HG02763 (cell line): Measurements from ENCODE around the gene DNAH11.
"Not testable (repeated sequence)": the region's sequence is repeated elsewhere in the genome, so short reads cannot be mapped to it uniquely, and the experiment has no call there.

ENCODE experiments used
- ATAC-seq: cut with Tn5 transposase; IDR thresholded peaks from one replicate; pipeline ENCODE4 v1.9.1; 2021; ENCODE audit warnings: mild to moderate bottlenecking, moderate library complexity; ENCODE audit not compliant: unreplicated experiment

The DNAH11 gene, protein sequence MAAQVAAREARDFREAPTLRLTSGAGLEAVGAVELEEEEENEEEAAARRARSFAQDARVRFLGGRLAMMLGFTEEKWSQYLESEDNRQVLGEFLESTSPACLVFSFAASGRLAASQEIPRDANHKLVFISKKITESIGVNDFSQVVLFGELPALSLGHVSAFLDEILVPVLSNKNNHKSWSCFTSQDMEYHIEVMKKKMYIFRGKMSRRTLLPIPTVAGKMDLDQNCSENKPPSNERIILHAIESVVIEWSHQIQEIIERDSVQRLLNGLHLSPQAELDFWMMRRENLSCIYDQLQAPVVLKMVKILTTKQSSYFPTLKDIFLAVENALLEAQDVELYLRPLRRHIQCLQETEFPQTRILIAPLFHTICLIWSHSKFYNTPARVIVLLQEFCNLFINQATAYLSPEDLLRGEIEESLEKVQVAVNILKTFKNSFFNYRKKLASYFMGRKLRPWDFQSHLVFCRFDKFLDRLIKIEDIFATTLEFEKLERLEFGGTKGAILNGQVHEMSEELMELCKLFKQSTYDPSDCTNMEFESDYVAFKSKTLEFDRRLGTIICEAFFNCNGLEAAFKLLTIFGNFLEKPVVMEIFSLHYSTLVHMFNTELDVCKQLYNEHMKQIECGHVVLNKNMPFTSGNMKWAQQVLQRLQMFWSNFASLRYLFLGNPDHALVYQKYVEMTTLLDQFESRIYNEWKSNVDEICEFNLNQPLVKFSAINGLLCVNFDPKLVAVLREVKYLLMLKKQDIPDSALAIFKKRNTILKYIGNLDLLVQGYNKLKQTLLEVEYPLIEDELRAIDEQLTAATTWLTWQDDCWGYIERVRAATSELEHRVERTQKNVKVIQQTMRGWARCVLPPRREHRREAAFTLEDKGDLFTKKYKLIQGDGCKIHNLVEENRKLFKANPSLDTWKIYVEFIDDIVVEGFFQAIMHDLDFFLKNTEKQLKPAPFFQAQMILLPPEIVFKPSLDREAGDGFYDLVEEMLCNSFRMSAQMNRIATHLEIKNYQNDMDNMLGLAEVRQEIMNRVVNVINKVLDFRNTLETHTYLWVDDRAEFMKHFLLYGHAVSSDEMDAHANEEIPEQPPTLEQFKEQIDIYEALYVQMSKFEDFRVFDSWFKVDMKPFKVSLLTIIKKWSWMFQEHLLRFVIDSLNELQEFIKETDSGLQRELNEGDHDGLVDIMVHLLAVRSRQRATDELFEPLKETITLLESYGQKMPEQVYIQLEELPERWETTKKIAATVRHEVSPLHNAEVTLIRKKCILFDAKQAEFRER (N-terminal part only)

DNA sequence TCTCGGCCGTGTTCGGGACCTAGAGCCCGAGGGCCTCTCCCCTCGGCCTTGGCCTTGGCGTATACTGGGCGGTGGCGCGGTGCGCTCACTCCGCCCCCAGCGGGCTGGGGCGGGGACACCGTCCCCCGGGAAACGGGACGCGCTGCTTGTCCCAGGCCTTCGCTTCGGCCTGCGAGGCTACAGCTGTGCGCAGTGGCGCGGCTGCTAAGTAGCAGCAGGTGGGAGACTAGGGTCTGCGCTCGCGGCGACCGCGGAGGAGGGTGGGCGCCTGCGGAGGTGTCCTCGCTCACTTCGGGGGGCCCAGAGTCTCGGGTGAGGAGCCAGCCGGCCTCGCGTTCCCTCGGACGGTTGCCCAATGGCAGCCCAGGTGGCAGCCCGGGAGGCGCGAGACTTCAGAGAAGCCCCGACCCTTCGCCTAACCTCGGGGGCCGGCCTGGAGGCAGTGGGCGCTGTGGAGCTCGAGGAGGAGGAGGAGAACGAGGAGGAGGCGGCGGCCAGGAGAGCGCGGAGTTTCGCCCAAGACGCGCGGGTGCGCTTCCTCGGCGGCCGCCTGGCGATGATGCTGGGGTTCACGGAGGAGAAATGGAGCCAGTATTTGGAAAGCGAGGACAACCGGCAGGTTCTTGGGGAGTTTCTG, at the start of gene DNAH11:
DNAH11 (plus strand) TSS at position 149 of the 637 bp plus-strand sequence; CDS start at position 356, 207 bp downstream.
- no peak for ATAC-seq

DNA sequence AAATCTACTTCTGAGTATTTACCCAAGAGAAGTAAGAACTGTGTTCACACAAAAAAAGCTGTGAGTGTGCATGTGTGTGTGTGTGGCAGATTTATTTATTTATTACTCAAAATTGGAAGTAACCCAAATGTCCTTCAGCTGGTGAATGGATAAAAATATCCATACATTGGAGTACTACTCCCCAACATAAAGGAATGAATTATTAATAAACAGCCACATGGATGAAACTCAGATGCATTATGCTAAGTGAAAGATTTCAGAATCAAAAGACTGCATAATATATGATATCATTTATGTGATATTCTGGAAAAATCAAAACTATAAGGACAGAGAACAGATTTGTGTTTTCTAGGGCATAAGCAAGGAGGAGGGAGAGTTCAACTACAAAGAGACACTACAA, 47.1 kb upstream of the DNAH11 start:
- ATAC-seq, result no peak

DNA sequence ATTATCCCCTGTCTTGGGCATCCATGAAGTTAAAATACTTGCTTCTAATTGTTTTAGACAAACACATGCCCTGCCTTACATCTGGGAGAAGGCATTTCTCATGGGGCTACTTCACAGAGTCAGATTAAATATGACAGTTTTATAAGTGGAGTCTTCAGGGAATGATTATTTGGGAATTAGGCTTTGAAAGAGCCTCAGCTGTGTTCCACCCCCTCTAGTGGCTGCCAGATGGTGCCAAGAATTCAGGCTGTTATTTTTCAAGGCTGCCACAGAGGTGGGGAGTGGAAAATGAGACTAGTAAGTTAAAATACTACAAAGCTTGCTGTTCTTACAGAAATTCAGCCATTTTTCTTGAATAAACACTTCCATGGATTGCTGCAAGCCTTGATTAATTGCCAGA, 45.8 kb upstream of the DNAH11 start:
- no peak for ATAC-seq

DNA sequence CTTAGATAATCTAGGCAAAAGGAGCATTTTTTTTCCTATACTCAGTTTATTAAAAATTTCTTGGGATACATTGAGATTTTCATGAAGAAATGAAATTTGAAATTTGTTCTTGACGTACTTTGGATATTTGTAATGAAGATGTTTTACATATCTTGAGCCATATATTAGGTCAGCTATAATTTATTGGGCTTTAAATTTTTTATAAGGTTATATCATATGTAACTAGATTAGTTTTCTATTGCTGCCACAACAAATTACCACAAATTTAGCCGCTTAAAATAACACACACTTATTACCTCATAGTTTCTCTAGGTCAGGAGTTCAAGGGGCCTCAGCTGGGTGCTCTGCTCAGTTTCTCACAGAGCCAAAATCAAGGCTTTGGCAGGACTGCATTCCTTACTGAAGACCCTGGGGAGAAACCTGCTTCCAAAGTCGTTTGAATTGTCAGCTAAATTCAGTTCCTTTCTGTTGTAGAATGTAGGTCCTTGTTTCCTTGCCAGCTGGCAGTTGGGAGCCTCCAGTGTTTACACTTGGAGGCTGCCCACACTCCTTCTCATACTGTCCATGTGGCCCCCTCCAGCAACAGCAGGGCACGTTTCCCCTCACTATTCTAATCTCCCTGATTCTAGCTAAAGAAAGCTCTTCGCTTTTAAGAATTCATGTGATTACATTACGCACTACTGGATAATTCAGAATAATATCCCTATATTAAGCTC, 42.6 kb upstream of the DNAH11 start:
- ATAC-seq, result no peak

DNA sequence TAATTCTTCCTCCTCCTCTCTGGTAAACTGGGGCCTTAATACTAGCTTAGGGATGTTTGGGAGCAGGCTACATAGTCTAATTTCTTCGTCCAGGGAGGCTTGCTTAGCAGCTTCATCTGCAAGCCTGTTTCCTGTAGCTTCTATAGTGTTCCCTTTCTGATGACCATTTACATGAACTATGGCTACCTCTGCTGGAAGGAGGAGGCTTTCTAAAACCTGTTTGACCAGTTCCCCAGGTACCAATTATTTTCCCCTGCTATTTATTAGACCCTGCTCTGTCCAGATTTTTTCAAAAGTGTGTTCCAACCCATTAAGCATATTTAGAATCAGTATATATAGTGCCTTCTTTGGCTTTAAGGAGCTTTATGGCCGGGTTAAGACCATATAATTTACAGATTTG, 38.8 kb upstream of the DNAH11 start:
- no peak for ATAC-seq

DNA sequence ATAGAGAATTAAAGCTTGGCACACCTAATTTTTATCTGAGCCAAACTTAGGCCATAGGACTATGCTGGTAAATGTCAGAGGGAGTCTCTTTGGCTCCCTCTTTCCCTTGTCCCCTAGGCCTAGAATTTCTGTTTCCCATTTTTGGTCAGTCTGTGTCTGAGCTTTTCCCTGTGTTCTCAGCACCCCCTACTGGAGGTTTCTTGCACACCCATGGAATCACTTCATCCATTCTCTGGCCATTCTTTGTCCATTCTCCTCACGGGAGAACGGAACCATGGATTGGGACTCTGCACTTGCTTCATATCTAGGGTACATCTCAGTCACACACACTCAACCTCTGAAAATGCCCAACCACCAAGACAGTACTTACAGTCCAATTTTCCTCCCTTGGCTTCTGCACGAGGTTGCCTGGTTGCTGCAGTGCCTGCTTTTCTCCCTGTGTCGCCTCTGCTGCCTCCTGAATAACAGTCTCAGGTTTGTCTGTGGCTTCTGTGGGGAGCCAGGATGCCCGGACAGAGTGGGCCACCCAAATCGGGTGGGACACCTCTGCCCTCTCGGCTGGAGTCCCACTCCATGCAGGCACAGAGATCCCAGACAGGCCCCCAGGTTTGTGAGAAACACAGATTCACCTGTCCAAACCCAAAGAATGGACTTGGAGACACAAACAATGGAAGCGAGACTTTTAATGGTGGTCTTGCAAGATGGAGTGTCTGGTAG, 35.1 kb upstream of the DNAH11 start:
- no peak for ATAC-seq

DNA sequence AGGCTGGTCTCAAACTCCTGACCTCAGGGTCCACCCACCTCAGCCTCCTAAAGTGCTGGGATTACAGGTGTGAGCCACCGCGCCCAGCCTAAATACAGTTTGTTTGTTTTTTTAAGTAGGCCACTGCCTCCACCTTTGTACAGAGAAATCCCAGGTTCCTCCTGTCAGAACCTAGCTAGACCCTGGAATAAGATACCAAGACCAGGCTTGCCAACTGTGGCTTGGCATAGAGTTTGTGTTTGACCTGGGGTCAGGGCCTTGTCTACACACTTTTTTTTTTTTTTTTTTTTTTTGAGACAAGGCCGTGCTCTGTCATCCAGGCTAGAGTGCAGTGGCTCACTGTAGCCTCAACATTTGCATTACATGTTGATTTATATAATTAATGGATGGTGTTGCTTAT, 34.3 kb upstream of the DNAH11 start:
- ATAC-seq, result no peak

DNA sequence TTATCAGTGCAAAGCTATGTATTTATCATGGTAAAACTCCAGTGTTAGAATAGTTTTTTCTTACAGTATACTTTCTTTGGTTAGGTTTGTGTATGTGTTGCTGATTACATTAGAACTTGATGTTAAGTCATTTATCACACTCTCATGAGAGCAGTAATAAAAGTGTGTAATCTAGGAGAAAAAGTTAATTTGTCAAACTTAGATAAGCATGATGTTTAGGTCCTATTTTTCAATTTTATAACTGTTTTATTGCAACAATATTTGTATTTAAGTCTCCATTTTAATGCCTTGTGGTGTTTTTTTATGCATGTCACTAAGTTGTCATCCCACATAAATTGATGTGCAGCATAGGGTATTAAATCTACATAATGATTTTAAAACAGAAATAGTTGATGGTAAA, 28.8 kb upstream of the DNAH11 start:
- no peak for ATAC-seq

DNA sequence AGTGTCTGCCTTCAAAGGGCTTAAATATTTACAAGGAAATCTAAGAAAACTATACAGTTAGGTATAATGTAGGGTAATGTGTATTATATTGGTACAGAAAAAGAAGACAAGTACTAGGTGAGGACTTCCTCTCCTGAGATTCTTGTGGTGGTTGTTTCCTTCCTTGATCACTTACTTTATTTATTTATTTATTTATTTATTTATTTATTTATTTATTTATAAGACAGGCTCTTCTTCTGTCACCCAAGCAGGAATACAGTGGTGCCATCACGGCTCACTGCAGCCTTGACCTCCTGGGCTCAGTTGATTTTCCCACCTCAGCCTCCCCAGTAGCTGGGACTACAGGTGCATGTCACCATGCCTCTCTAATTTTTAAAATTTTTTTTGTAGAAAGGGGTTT, 18.2 kb upstream of the DNAH11 start:
- ATAC-seq, result no peak

DNA sequence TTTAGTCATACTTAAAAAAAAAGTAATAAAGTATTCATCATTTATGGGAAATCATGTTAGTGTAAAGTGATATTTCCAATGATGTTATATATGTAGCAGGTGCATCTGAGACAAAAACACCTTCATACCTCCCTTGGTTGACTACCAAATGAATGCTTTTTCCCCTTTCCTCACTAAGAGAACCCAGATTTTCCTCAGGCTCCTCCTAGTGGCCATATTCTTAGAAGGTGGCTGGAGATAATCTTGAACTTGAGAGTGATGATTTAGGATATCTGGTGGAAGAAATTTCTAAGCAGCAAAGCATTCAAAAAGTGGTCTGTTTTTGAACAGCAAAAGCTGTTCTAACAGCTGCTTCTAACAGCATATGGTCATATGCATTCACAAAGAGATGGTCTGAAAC, 16.8 kb upstream of the DNAH11 start:
- no peak for ATAC-seq

DNA sequence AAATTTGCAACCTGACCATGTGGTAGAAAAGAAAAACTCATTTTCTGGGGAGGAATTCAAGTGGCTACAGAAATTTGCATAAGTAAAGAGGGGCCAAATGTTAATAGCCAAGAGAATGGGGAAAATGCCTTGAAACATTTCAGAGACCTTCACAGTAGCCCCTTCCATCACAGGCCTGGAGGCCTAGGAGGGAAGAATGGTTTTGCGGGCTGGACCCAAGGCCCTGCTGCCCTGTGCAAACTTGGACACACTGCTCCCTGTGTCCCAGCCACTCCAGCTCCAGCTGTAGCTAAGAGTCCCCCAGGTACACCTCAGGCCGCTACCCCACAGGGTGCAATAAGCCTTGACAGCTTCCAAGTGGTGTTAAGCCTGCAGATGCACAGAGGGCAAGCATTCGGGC, 16.4 kb upstream of the DNAH11 start:
- ATAC-seq, result no peak

DNA sequence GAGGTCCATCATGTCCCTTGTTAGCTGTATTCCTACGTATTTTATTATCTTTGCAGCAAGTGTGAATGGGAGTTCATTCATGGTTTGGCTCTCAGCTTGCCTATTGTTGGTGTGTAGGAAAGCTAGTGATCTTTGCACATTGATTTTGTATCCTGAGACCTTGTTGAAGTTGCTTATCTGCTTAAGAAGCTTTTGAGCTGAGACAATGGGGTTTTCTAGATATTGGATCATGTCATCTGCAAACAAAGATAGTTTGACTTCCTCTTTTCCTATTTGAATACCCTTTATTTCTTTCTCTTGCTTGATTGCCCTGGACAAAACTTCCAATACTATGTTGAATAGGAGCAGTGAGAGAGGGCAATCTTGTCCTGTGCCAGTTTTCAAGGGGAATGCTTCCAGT, 10.4 kb upstream of the DNAH11 start:
- ATAC-seq, result not testable (repeated sequence)

DNA sequence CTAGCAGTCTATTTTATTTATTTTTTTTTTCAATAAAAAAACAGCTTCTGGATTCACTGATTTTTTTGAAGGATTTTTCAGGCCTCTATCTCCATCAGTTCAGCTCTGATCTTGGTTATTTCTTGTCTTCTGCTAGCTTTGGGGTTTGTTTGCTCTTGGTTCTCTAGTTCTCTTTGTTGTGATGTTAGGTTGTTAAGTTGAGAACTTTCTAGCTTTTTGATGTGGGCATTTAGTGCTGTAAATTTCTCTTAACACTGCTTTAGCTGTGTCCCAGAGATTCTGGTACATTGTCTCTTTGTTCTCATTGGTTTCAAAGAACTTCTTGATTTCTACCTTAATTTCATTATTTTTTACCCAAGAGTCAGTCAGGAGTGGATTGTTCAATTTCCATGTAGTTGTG, 9.2 kb upstream of the DNAH11 start:
- ATAC-seq, result not testable (repeated sequence)

DNA sequence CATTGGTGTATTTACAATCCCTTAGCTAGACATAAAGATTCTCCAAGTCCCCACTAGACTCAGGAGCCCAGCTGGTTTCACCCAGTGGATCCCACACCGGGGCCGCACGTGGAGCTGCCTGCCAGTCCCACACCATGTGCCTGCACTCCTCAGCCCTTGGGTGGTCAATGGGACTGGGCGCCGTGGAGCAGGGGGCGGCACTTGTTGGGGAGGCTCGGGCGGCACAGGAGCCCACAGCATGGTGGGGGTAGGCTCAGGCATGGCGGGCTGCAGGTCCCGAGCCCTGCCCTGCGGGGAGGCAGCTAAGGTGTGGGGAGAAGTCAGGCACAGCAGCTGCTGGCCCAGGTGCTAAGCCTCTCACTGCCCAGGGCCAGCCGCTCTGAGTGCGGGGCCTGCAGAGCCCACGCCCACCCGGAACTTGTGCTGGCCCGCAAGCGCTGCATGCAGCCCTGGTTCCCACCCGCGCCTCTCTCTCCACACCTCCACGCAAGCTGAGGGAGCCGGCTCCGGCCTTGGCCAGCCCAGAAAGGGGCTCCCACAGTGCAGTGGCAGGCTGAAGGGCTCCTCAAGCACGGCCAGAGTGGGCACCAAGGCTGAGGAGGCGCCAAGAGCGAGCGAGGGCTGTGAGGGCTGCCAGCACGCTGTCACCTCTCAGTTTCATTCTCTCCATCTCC, 6.3 kb upstream of the DNAH11 start:
- not testable (repeated sequence) for ATAC-seq

DNA sequence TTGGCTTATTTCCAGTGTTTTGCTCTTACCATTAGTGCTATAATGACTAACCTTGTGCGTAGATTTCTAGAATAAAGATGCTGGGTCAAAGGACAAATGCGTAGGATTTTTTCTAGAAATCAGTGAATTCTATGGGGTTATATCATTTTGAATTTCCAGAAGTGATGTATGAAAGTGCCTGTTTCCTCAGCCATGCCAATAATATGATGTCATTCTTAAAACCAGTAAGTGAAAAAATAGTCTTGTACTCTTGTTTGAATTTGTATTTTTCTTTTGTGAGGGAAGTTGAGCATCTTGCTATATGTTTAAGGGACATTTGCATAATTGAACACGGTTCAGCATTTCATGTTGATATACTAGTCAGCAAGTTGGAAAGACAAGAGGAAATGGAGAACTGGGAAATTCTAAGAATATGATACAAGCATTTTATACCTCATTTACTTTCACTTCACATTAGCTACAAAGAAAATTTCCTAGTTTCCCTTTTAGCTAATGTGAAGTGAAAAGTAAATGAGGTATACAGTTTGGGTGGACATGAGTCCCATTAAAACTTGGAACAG, 3.8 kb upstream of the DNAH11 start:
- ATAC-seq, result no peak

DNA sequence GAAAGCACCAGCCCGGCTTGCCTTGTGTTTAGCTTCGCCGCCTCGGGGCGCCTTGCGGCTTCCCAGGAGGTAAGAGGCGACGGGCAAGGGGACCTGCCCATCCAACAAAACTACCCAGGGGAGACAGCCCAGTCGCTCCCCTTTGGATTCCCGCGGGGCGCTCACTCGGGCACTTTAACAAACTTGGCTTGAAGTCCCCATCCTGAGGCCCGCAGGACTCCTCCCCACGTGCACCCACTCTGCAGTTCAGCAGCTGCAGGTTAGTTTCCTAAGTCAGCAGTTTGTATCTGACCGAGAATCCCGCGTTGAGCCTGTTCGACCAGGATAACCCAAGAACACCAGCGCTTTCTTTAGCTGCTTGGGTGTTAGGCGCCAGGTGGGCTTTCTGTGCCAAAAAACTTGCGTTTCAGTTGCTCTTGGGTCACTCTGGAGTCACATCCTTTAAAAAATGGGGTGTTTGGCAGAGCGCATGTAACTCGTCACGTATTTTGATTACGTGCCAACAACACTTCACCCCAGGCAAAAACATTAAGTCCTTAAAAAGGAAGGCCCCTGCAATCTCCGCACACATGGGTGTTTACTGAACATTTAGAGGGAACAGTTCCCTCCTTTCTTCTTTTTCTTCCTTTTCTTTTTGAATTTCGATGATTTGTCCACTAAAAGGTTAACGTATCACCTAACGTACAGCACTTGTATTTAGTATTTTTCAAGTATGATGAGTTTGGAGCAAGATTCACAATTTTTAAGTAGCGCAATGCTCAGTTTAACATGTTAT, 876 bp downstream of the DNAH11 start:
- ATAC-seq, result no peak

DNA sequence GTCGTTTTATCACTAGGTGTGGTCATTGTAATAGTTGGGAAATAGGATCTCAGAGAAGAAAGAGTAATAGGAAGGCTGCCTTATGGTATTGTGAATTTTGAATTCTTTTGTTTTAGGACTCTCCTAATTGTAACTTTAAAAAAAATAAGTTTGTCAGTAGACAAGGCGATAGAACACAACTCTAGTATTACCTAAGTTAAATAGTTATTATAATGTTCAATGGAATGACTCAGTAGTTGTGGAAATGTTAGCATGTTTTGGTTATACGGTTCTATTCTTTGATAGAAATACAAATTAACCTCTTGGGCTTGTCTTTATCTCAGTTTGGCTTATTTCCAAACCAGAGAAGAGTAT, 1.4 kb downstream of the DNAH11 start:
- ATAC-seq, result no peak

DNA sequence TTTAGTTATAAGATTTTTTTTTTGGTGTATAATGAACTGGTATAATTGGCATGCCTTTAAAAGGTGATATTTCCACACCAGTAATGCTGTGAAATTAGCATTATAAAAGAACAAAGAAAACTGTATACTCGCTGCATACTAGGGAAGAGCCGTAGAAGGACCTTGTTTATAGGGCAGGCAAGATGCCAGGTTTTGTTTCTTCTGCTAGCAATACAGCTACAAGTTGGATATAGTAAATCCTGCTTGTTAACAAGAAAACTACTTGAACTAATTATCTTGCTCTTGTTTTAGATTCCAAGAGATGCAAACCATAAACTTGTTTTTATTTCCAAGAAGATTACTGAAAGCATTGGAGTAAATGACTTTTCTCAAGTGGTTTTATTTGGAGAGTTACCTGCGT, 1.9 kb downstream of the DNAH11 start:
- no peak for ATAC-seq
